ENCODE results near the gene GTSF1L. TPM values are rescaled to one million over a fixed set of nuclear protein-coding genes. Genes with fewer than 3 reads are reported as not detected.

The GTSF1L gene
- total RNA-seq, 1 donor from 2014 or later = not detected

DNA sequence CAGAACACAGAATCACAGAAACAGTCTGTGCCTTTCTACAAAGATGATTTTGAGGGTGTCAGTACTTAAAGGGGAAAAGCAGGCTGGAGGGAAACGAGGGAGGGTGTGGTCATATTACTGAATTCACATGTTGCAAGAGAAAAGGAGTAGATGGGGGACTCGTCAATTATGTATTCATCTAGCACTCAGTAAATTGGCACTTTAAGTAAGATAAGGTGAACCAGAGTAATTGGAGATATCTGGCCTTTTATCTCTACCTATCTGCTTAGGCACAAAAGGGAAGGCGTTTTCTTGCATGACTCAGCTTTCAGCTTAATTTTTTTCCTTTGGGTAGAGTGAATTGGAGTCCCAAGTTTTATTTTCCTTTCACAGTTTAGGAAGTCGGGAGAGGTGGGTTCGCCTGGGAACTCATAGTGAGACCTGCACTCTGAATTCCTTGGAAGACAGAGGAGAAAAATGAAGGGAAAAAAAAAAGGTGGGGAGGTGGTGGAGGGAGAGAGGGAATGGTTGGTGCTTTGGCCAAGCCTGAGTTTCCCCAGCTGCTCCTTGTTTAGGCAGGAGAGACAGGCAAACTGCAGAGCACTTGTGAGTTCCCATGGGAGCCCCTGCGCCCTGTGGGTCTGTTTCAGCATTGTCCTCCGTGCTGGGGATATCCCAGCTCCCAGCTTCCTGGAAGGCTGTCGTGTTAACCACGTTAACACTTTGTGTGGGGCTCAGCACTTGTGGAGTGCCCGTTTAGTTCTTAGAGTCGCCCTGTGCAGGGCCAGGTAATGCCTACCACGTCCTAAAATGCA is 19.7 kb upstream of the GTSF1L start:
- Mint-ChIP-seq H3K27ac (ENCODE audit: unreplicated experiment) (peak overlapping the region; percentile 8), H3K4me1 (no peaks in the 10 kb centered on the region), H3K27me3 (ENCODE audit: low read depth) (peaks cover 8% of the 10 kb centered on the region), H3K9me3 (no peaks in the 10 kb centered on the region), H3K36me3 (ENCODE audit: low read depth) (no peaks in the 10 kb centered on the region), H3K4me3 (no peak overlapping the region)
- TF ChIP-seq CTCF (conservative IDR thresholded peaks at IDR 0.05) = no peak
- DNase-seq (ENCODE audit: low read depth, low spot score) = no peak

GRCh38 chr20:43744966-43745730 is 18.3 kb upstream of the GTSF1L start:
- Mint-ChIP-seq H3K4me3 (no peak overlapping the region), H3K27ac (ENCODE audit: unreplicated experiment) (no peak overlapping the region), H3K9me3 (no peaks in the 10 kb centered on the region), H3K27me3 (ENCODE audit: low read depth) (peaks cover 8% of the 10 kb centered on the region), H3K4me1 (no peaks in the 10 kb centered on the region), H3K36me3 (ENCODE audit: low read depth) (no peaks in the 10 kb centered on the region)
- no peak for TF ChIP-seq CTCF (conservative IDR thresholded peaks at IDR 0.05)
- DNase-seq (ENCODE audit: low read depth, low spot score) = no peak

DNA sequence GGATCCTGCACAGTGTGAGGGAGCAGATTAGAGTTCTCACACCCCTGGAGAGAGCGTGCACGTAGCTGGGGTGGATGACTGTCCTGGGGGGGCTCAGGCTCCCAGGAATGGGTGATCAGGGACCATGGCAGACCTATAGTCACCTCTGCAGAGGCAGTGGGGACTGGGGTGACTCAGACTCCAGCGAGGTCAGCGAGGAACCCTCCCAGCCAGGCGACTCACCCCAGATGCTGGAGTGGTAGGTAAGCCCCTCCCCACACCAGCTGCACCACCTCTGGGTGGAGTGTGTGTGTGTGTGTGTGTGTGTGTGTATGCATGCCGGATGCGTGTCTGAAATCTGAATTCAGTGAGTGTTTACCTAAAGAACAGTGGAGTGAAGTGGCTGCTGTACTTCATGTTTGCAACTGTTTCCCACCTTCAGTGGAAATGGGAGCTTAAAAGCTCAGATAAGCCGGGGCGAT is 17.4 kb upstream of the GTSF1L start:
- H3K4me3 Mint-ChIP-seq = no peak overlapping the region
- no peak overlapping the region for H3K27ac Mint-ChIP-seq (ENCODE audit: unreplicated experiment)
- H3K36me3 Mint-ChIP-seq (ENCODE audit: low read depth) = no peaks in the 10 kb centered on the region
- peaks cover 4% of the 10 kb centered on the region for H3K27me3 Mint-ChIP-seq (ENCODE audit: low read depth)
- no peak for TF ChIP-seq CTCF (conservative IDR thresholded peaks at IDR 0.05)
- H3K4me1 Mint-ChIP-seq = peaks cover 3% of the 10 kb centered on the region
- no peaks in the 10 kb centered on the region for H3K9me3 Mint-ChIP-seq
- DNase-seq (ENCODE audit: low read depth, low spot score) = no peak

DNA sequence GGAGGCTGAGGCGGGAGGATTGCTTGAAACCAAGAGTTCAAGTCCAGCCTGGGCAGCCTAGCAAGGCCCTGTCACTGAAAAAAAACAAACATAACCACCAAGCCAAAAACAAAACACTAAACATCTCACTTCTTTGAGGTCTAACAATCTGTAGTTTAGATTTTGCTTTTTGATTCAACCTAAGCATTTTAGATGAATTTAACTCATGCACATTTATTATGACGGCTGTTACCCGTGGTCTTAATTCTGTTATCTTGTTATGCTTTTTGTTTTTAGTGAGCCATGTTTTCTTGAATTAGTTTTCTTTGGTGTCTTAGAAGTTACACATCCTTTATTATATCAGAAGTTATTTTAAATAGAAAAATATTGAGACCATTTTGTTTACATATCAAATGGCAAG is 13.8 kb upstream of the GTSF1L start:
- Mint-ChIP-seq H3K4me3 (no peak overlapping the region), H3K4me1 (peaks cover 14% of the 10 kb centered on the region), H3K27ac (ENCODE audit: unreplicated experiment) (no peak overlapping the region), H3K27me3 (ENCODE audit: low read depth) (peaks cover 2% of the 10 kb centered on the region), H3K9me3 (peaks cover 2% of the 10 kb centered on the region), H3K36me3 (ENCODE audit: low read depth) (no peaks in the 10 kb centered on the region)
- TF ChIP-seq CTCF (conservative IDR thresholded peaks at IDR 0.05) = no peak
- DNase-seq (ENCODE audit: low read depth, low spot score) = no peak

- TF ChIP-seq CTCF (conservative IDR thresholded peaks at IDR 0.05) = no peak
- H3K36me3 Mint-ChIP-seq (ENCODE audit: low read depth) = no peaks in the 10 kb centered on the region
- DNase-seq (ENCODE audit: low read depth, low spot score) = no peak
- no peak overlapping the region for H3K27ac Mint-ChIP-seq (ENCODE audit: unreplicated experiment)
- peaks cover 2% of the 10 kb centered on the region for H3K27me3 Mint-ChIP-seq (ENCODE audit: low read depth)
- peaks cover 14% of the 10 kb centered on the region for H3K4me1 Mint-ChIP-seq
- H3K4me3 Mint-ChIP-seq = no peak overlapping the region
- peaks cover 2% of the 10 kb centered on the region for H3K9me3 Mint-ChIP-seq
Observed at GRCh38 chr20:43739148-43739749, 12.4 kb upstream of the GTSF1L start.

Measured in neural crest cell (in vitro differentiated cells).